Astrocyte (in vitro differentiated cells and primary cell): Measurements from ENCODE around the gene ZNF341.

Experiments
- EZH2 ChIP-seq: IDR thresholded peaks from 2 replicates; pipeline ENCODE4 v1.6.1; 2012; ENCODE audit warnings: mild to moderate bottlenecking, low read length, inconsistent platforms; ENCODE audit not compliant: insufficient read depth
- TF ChIP-seq, protein P1 (sequence below): IDR thresholded peaks from 2 replicates; pipeline ENCODE4 v1.5.1; 2011; ENCODE audit warnings: low read depth, mild to moderate bottlenecking, inconsistent platforms, low read length, moderate library complexity; ENCODE audit not compliant: insufficient read depth

DNA sequence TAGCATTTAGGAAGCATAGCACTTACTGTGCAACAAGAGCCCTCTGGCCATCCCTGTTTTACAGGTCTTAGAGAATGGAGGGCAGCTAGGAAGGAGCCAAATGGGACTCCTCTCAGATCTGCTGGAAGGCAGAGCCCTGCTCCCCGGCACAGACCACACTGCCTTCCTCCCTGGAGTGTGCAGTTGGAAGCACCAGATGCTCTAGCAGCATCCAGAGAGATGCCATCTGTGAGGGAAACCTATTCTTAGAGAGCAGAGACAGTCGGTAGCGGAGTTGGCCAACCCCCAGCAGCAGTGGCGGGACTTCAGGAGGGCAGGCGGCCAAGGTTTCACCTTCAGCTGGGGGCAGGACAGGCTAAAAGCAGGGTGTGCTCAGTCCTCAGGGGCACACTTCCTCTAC is 28.9 kb upstream of the ZNF341 start:
- TF ChIP-seq, protein P1, sequence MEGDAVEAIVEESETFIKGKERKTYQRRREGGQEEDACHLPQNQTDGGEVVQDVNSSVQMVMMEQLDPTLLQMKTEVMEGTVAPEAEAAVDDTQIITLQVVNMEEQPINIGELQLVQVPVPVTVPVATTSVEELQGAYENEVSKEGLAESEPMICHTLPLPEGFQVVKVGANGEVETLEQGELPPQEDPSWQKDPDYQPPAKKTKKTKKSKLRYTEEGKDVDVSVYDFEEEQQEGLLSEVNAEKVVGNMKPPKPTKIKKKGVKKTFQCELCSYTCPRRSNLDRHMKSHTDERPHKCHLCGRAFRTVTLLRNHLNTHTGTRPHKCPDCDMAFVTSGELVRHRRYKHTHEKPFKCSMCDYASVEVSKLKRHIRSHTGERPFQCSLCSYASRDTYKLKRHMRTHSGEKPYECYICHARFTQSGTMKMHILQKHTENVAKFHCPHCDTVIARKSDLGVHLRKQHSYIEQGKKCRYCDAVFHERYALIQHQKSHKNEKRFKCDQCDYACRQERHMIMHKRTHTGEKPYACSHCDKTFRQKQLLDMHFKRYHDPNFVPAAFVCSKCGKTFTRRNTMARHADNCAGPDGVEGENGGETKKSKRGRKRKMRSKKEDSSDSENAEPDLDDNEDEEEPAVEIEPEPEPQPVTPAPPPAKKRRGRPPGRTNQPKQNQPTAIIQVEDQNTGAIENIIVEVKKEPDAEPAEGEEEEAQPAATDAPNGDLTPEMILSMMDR, result no peak
- TF ChIP-seq EZH2, result no peak
